ENCODE measurements around the gene LMO7. TPM values are rescaled to one million over a fixed set of nuclear protein-coding genes. Genes with fewer than 3 reads are reported as not detected.

LMO7 gene
- total RNA-seq, 1 experiment from 2014 or later, result 20.4 TPM

DNA sequence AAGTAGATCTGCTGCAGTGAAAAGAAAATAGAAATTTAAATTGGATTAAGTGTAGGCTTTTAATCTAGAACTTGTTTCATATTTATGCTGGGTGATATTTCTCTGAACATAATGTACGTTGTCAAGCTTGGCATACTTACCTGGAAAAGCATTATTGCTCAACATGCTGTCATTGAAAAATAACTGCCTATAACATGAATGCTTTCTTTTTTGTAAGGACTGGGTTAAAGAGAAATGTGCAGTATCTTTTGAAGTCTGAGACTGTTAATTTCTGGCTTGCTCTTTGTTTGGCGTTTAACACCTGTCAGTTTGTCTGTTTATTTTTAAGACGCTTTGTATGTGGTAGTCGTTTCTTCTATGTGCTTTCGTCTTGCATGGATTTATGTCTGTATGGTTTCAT is 175.2 kb downstream of the LMO7 start:
- no peaks in the 10 kb centered on the region; the same call in 1 of the 2 replicates for H3K27me3 ChIP-seq (ENCODE audit: insufficient read depth, low read length)
- no peaks in the 10 kb centered on the region for H3K27me3 Mint-ChIP-seq (ENCODE audit: low read depth)
- no peak overlapping the region for H2BK15ac ChIP-seq (ENCODE audit: low read depth, low read length)
- no peak overlapping the region for H3K18ac ChIP-seq (ENCODE audit: insufficient read length, low read depth, low read length)
- no peak overlapping the region for H3K4me2 ChIP-seq (ENCODE audit: insufficient read depth, insufficient read length, low read length)
- no peaks in the 10 kb centered on the region for H3K79me1 ChIP-seq (ENCODE audit: insufficient read depth, low read depth, low read length, poor library complexity, severe bottlenecking)
- H3K9me3 Mint-ChIP-seq, result no peaks in the 10 kb centered on the region
- H3K27ac Mint-ChIP-seq, result no peak overlapping the region
- H3K9me3 ChIP-seq (ENCODE audit: control insufficient read depth, low read depth, low read length), result no peaks in the 10 kb centered on the region
- no peaks in the 10 kb centered on the region for H3K79me2 ChIP-seq (ENCODE audit: insufficient read depth, low read length)
- no peaks in the 10 kb centered on the region for H4K20me1 ChIP-seq (ENCODE audit: control insufficient read depth, insufficient read depth, insufficient read length)
- no peaks in the 10 kb centered on the region for H3K23me2 ChIP-seq (ENCODE audit: insufficient read length, low read depth, low read length, poor library complexity, severe bottlenecking)
- no peak overlapping the region for H2BK5ac ChIP-seq (ENCODE audit: insufficient read length, low read length)
- no peak overlapping the region for H3K14ac ChIP-seq (ENCODE audit: insufficient read depth, low read length)
- H4K8ac ChIP-seq (replicated peaks; ENCODE audit: insufficient read length, low read depth, low read length), result no peak overlapping the region
- peaks cover under 1% of the 10 kb centered on the region; the same call in 1 of the 2 replicates for H3K4me1 ChIP-seq (ENCODE audit: insufficient read depth, low read length)
- TF ChIP-seq, protein P1, sequence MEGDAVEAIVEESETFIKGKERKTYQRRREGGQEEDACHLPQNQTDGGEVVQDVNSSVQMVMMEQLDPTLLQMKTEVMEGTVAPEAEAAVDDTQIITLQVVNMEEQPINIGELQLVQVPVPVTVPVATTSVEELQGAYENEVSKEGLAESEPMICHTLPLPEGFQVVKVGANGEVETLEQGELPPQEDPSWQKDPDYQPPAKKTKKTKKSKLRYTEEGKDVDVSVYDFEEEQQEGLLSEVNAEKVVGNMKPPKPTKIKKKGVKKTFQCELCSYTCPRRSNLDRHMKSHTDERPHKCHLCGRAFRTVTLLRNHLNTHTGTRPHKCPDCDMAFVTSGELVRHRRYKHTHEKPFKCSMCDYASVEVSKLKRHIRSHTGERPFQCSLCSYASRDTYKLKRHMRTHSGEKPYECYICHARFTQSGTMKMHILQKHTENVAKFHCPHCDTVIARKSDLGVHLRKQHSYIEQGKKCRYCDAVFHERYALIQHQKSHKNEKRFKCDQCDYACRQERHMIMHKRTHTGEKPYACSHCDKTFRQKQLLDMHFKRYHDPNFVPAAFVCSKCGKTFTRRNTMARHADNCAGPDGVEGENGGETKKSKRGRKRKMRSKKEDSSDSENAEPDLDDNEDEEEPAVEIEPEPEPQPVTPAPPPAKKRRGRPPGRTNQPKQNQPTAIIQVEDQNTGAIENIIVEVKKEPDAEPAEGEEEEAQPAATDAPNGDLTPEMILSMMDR (conservative IDR thresholded peaks at IDR 0.05), result no peak
- H3K4ac ChIP-seq (ENCODE audit: low read depth, low read length), result no peak overlapping the region
- no peak overlapping the region for H3K56ac ChIP-seq (ENCODE audit: insufficient read length, low read depth, low read length)
- H3K9ac ChIP-seq (ENCODE audit: extremely low read depth, insufficient read length, low read length), result no peak overlapping the region
- H3K4me1 Mint-ChIP-seq, result peaks cover 3 to 4% of the 10 kb centered on the region in 2 experiments
- H2BK120ac ChIP-seq (ENCODE audit: low read depth, low read length, poor library complexity, severe bottlenecking), result no peak overlapping the region
- no peak overlapping the region for H3K27ac ChIP-seq (ENCODE audit: insufficient read length, low read depth, low read length)
- no peak overlapping the region for H4K5ac ChIP-seq (ENCODE audit: insufficient read length, low read depth, low read length)
- H2AK5ac ChIP-seq (ENCODE audit: insufficient read length, low read length), result no peak overlapping the region
- H2AFZ ChIP-seq (ENCODE audit: low read length), result no peak overlapping the region
- no peak overlapping the region for H3K23ac ChIP-seq (ENCODE audit: insufficient read length, low read depth, low read length)
- H3K36me3 Mint-ChIP-seq (ENCODE audit: insufficient read depth in 1 of 3, low read depth in 3 of 3), result peaks cover 0 to 7% (median 3%) of the 10 kb centered on the region in 3 experiments; a peak in 1 of 7 replicates
- WGBS (ENCODE audit: extremely low coverage, insufficient read length, low lambda C conversion rate), result no CpG with 5 or more reads among the region's 5 CpGs
- H3K4me3 Mint-ChIP-seq, result no peak overlapping the region
- H2BK20ac ChIP-seq (ENCODE audit: low read depth, low read length, poor library complexity, severe bottlenecking), result no peak overlapping the region
- DNase-seq, result no peak
- H3T11ph ChIP-seq (ENCODE audit: low read length), result no peak overlapping the region
- H2BK12ac ChIP-seq (ENCODE audit: insufficient read length, low read depth, low read length), result no peak overlapping the region
- no peak overlapping the region for H4K91ac ChIP-seq (ENCODE audit: insufficient read length, low read depth, low read length)
